ENCODE data around the gene CACNG5.

- TF ChIP-seq ZBTB11 (tag by site-specific recombination; conservative IDR thresholded peaks at IDR 0.05; ENCODE audit: low read depth), result no peak
- no peak for TF ChIP-seq YY1 (tag by site-specific recombination; IDR thresholded peaks at IDR 0.05)
- no peak for TF ChIP-seq ZBTB1 (tag by site-specific recombination; IDR thresholded peaks at IDR 0.05)
Observed at GRCh38 chr17:66909804-66910373, 75.0 kb downstream of the CACNG5 start.
